ENCODE data around the gene SLA2.

Gene SLA2

GRCh38 chr20:36629719-36630681 is 16.0 kb downstream of the SLA2 start:
- Histone ChIP-seq H3K27me3 (replicated peaks; ENCODE audit: control insufficient read depth, insufficient read depth, low read length) (no peaks in the 10 kb centered on the region), H3K36me3 (ENCODE audit: control insufficient read depth, insufficient read depth, low read length) (no peaks in the 10 kb centered on the region), H3K4me3 (replicated peaks; ENCODE audit: low read depth, low read length) (no peak overlapping the region)
- DNase-seq (ENCODE audit: extremely low read depth, insufficient read length) = peak; percentile 32
- TF ChIP-seq CTCF (IDR thresholded peaks at IDR 0.05; ENCODE audit: insufficient read depth, low read length, poor library complexity, severe bottlenecking) = no peak

- no peak for DNase-seq (ENCODE audit: extremely low read depth, insufficient read length)
- H3K36me3 ChIP-seq (ENCODE audit: control insufficient read depth, insufficient read depth, low read length) = no peaks in the 10 kb centered on the region
- no peak for TF ChIP-seq CTCF (IDR thresholded peaks at IDR 0.05; ENCODE audit: insufficient read depth, low read length, poor library complexity, severe bottlenecking)
- no peaks in the 10 kb centered on the region for H3K27me3 ChIP-seq (replicated peaks; ENCODE audit: control insufficient read depth, insufficient read depth, low read length)
- no peak overlapping the region for H3K4me3 ChIP-seq (replicated peaks; ENCODE audit: low read depth, low read length)
Measured at GRCh38 chr20:36628076-36628475, 17.9 kb downstream of the SLA2 start.

DNA sequence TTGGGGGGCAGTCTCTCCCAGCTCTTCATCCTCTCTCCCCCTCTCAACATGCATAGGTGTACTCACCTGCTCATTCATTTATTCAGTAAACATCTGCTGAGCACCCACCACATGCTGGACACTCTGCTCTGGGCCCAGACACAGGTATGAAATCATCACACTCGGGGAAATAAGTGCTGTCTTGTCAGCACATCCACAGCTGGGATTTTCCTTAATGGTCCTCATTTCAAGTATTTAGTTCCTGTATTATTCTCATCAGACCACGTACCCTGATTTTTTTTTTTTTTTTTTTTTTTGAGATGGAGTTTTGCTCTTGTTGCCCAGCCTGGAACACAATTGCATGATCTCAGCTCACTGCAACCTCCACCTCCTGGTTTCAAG is 21.1 kb downstream of the SLA2 start:
- no peak for TF ChIP-seq CTCF (IDR thresholded peaks at IDR 0.05; ENCODE audit: insufficient read depth, low read length, poor library complexity, severe bottlenecking)

DNA sequence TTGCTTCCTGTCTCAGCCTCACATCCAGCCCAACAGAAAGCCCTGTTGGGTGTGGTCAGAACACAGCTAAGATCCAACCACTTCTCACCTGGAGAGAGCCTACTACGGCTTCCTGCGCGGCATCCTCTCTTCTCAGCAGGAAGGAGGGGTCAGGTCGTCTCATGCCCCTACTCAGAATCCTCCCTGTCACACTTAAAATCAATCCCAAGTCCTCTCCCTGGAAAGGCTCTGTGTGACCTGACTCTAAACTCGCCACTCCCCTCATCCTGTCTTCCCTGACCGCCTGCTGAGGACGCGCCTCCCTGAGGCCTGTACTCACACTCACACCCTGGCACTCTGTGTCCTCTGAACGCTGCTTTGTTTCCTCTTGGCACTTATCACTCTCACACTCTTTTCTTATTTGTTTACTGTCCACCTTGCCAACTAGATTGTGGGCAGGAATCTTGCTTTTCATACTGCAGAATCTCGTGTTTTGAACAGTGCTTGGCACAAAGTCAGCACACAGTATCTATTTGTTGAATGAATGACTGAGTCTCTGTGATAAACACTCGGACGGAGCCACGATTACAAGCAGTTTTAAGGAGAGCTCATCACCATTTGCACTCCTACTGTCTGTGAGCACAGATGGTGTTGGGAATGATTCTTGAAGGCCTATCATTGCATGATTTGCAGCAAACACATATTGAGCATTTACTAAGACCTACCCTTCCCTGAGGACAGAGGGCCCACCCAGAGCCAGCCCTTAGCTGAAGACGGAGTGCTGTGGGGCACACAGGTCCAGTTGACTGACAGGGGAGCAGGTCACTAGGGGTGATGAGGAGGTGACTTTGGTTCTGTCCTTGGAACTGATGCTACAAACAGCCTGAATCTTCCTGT is 21.7 kb downstream of the SLA2 start:
- no peak for DNase-seq (ENCODE audit: extremely low read depth, insufficient read length)
- no peaks in the 10 kb centered on the region for H3K27me3 ChIP-seq (replicated peaks; ENCODE audit: control insufficient read depth, insufficient read depth, low read length)
- TF ChIP-seq CTCF (IDR thresholded peaks at IDR 0.05; ENCODE audit: insufficient read depth, low read length, poor library complexity, severe bottlenecking) = no peak
- H3K36me3 ChIP-seq (ENCODE audit: control insufficient read depth, insufficient read depth, low read length) = no peaks in the 10 kb centered on the region
- H3K4me3 ChIP-seq (replicated peaks; ENCODE audit: low read depth, low read length) = no peak overlapping the region

More for the DNA sequence above, 21.1 kb downstream of the SLA2 start:
- no peaks in the 10 kb centered on the region for H3K27me3 ChIP-seq (replicated peaks; ENCODE audit: control insufficient read depth, insufficient read depth, low read length)
- H3K4me3 ChIP-seq (replicated peaks; ENCODE audit: low read depth, low read length) = no peak overlapping the region
- no peaks in the 10 kb centered on the region for H3K36me3 ChIP-seq (ENCODE audit: control insufficient read depth, insufficient read depth, low read length)
- DNase-seq (ENCODE audit: extremely low read depth, insufficient read length) = no peak

- Histone ChIP-seq H3K36me3 (ENCODE audit: control insufficient read depth, insufficient read depth, low read length) (no peaks in the 10 kb centered on the region), H3K27me3 (replicated peaks; ENCODE audit: control insufficient read depth, insufficient read depth, low read length) (no peaks in the 10 kb centered on the region), H3K4me3 (replicated peaks; ENCODE audit: low read depth, low read length) (no peak overlapping the region)
- no peak for DNase-seq (ENCODE audit: extremely low read depth, insufficient read length)
- TF ChIP-seq CTCF (IDR thresholded peaks at IDR 0.05; ENCODE audit: insufficient read depth, low read length, poor library complexity, severe bottlenecking) = no peak
Measured at GRCh38 chr20:36623444-36623843, 22.6 kb downstream of the SLA2 start.

Data from GM06990 (cell line).